HL-60/S4 (cell line): Measurements from ENCODE around the gene DDX43.
"Not testable (repeated sequence)": the region's sequence is repeated elsewhere in the genome, so short reads cannot be mapped to it uniquely, and the experiment has no call there.

Source experiments
- in situ Hi-C: fragments of 300-500 bp; cut with MboI; formaldehyde crosslinking; loops from 2 replicates; pipeline ENCODE4 v1.14.3; 2022; ENCODE audit warnings: low sequenced_read_pairs

The DDX43 gene

GRCh38 chr6:73394577-73395354 is at the start of gene DDX43:
Gene DDX43 (plus strand): TSS chr6:73394828. CDS start chr6:73394906, 78 bp downstream.
- in situ Hi-C loops = no loop called here

- in situ Hi-C loops = no loop called here
These were observed 46.0 kb upstream of the DDX43 start for GRCh38 chr6:73348550-73349204.

- in situ Hi-C loops = no loop called here
These were observed 45.3 kb upstream of the DDX43 start for GRCh38 chr6:73349311-73349710.

GRCh38 chr6:73353636-73354593 is 40.7 kb upstream of the DDX43 start, which contains the start of gene DPPA5:
Gene DPPA5 (minus strand): TSS chr6:73354276. CDS start chr6:73354225, 51 bp downstream.
- in situ Hi-C loops = no loop called here

- in situ Hi-C loops = no loop called here
These were observed 32.3 kb upstream of the DDX43 start, which contains the start of gene KHDC3L for GRCh38 chr6:73362358-73362757. Gene KHDC3L (plus strand): TSS chr6:73362658. CDS start chr6:73362730, 72 bp downstream.

GRCh38 chr6:73362869-73363536 is 31.6 kb upstream of the DDX43 start:
- in situ Hi-C loops = no loop called here

GRCh38 chr6:73363537-73363875 is 31.1 kb upstream of the DDX43 start:
- in situ Hi-C loops = no loop called here

- in situ Hi-C loops = no loop called here
These were observed 30.5 kb upstream of the DDX43 start for GRCh38 chr6:73364121-73364520.

- in situ Hi-C loops = no loop called here
These were observed 30.1 kb upstream of the DDX43 start for GRCh38 chr6:73364549-73364948.

GRCh38 chr6:73367761-73368355 is 26.8 kb upstream of the DDX43 start:
- in situ Hi-C loops = no loop called here

GRCh38 chr6:73368675-73369074 is 26.0 kb upstream of the DDX43 start:
- in situ Hi-C loops = no loop called here

GRCh38 chr6:73369157-73369556 is 25.5 kb upstream of the DDX43 start:
- in situ Hi-C loops = no loop called here

GRCh38 chr6:73369563-73369962 is 25.1 kb upstream of the DDX43 start, which contains the start of gene OOEP:
Gene OOEP (minus strand): TSS chr6:73369897. CDS start chr6:73369792, 105 bp downstream.
- in situ Hi-C loops = no loop called here

- in situ Hi-C loops = no loop called here
These were observed 22.6 kb upstream of the DDX43 start for GRCh38 chr6:73371984-73372383.

GRCh38 chr6:73372516-73372915 is 22.1 kb upstream of the DDX43 start:
- in situ Hi-C loops = no loop called here

GRCh38 chr6:73375216-73375615 is 19.4 kb upstream of the DDX43 start:
- in situ Hi-C loops = no loop called here

- in situ Hi-C loops = no loop called here
These were observed 17.4 kb upstream of the DDX43 start for GRCh38 chr6:73377225-73377624.

- in situ Hi-C loops = not testable (repeated sequence)
These were observed 13.1 kb upstream of the DDX43 start for GRCh38 chr6:73381531-73381930.

GRCh38 chr6:73382462-73383113 is 12.0 kb upstream of the DDX43 start:
- in situ Hi-C loops = no loop called here

- in situ Hi-C loops = no loop called here
These were observed 6.2 kb upstream of the DDX43 start for GRCh38 chr6:73388433-73388799.
